Measurements from ENCODE around the gene TCP11. TPM values are rescaled to one million over a fixed set of nuclear protein-coding genes. Genes with fewer than 3 reads are reported as not detected.

Gene TCP11
- total and polyA plus RNA-seq, 4 donors: 0.05 to 0.19 TPM; not detected in 2

GRCh38 chr6:35163836-35164235 lies 22.7 kb upstream of the TCP11 start:
- H3K4me3 ChIP-seq (ENCODE audit: low read depth in 1 of 3, low read length in 3 of 3): no peak overlapping the region
- TF ChIP-seq HNF4G (IDR thresholded peaks at IDR 0.05): no peak
- TF ChIP-seq FOXA2 (IDR thresholded peaks at IDR 0.05): no peak
- no peak for TF ChIP-seq FOXA1 (IDR thresholded peaks at IDR 0.05)
- no peak for TF ChIP-seq EGR1 (IDR thresholded peaks at IDR 0.05; ENCODE audit: low read depth in 2 of 2)
- TF ChIP-seq TAF1 (conservative IDR thresholded peaks at IDR 0.05): no peak
- TF ChIP-seq ATF3 (IDR thresholded peaks at IDR 0.05): no peak
- TF ChIP-seq MAX (IDR thresholded peaks at IDR 0.05): no peak
- TF ChIP-seq GABPA (IDR thresholded peaks at IDR 0.05 in 1 of 2, conservative IDR thresholded peaks at IDR 0.05 in 1 of 2): no peak
- no peak for TF ChIP-seq ZBTB33 (IDR thresholded peaks at IDR 0.05)
- TF ChIP-seq RAD21 (IDR thresholded peaks at IDR 0.05): no peak
- TF ChIP-seq NR2F2 (IDR thresholded peaks at IDR 0.05): no peak
- no peak for TF ChIP-seq CTCF (IDR thresholded peaks at IDR 0.05; ENCODE audit: low read depth, low read length, missing input control)
- TF ChIP-seq JUND (IDR thresholded peaks at IDR 0.05): no peak
- TF ChIP-seq HNF4A (conservative IDR thresholded peaks at IDR 0.05): no peak
- no peak for TF ChIP-seq YY1 (IDR thresholded peaks at IDR 0.05)
- TF ChIP-seq RXRA (IDR thresholded peaks at IDR 0.05): no peak
- TF ChIP-seq REST (IDR thresholded peaks at IDR 0.05): no peak
- no peak for TF ChIP-seq SP1 (IDR thresholded peaks at IDR 0.05)
- no peaks in the 10 kb centered on the region for H3K9me3 ChIP-seq (ENCODE audit: control insufficient read depth in 4 of 4, low read length in 3 of 4)
- WGBS: 95% methylated on average over 7 of the region's 7 CpGs
- no peak overlapping the region for H3K9ac ChIP-seq (ENCODE audit: low read depth in 1 of 2, low read length in 2 of 2)
- H3K36me3 ChIP-seq (ENCODE audit: control insufficient read depth in 4 of 4, insufficient read depth in 3 of 4, low read depth in 1 of 4, low read length in 3 of 4): no peaks in the 10 kb centered on the region
- peaks cover 8 to 57% (median 36%) of the 10 kb centered on the region in 4 donors for H3K4me1 ChIP-seq (ENCODE audit: control insufficient read depth in 4 of 4, insufficient read depth in 4 of 4, low read length in 3 of 4)
- no peak for DNase-seq (ENCODE audit: low spot score)
- H3K27ac ChIP-seq (ENCODE audit: low read depth in 1 of 2, low read length in 2 of 2): no peak overlapping the region
- H3K27me3 ChIP-seq (ENCODE audit: control insufficient read depth in 4 of 4, insufficient read depth in 4 of 4, low read length in 3 of 4): no peaks in the 10 kb centered on the region
